ENCODE data around the gene FAM111B.
"Not testable (repeated sequence)": the region's sequence is repeated elsewhere in the genome, so short reads cannot be mapped to it uniquely, and the experiment has no call there.

DNA sequence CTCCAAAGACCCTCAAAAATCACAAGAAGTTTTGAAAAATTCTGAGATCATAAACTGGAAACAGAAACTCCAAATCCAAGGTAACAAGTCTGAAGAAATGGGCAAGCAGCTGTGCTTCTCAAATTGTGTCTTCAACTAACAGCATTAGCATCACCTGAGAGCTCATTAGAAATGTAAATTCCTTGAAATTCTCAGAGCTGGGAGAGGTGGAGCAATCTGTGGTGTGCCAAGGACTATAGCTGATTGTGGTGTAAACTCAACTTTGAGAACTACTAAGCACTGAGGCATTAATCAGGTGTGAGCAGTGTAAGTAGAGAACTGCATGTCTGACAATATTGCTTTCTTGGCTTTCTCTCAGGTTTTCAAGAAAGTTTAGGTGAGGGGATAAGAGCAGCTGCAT is 13.5 kb upstream of the FAM111B start:
- TF ChIP-seq, protein P1, sequence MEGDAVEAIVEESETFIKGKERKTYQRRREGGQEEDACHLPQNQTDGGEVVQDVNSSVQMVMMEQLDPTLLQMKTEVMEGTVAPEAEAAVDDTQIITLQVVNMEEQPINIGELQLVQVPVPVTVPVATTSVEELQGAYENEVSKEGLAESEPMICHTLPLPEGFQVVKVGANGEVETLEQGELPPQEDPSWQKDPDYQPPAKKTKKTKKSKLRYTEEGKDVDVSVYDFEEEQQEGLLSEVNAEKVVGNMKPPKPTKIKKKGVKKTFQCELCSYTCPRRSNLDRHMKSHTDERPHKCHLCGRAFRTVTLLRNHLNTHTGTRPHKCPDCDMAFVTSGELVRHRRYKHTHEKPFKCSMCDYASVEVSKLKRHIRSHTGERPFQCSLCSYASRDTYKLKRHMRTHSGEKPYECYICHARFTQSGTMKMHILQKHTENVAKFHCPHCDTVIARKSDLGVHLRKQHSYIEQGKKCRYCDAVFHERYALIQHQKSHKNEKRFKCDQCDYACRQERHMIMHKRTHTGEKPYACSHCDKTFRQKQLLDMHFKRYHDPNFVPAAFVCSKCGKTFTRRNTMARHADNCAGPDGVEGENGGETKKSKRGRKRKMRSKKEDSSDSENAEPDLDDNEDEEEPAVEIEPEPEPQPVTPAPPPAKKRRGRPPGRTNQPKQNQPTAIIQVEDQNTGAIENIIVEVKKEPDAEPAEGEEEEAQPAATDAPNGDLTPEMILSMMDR (IDR thresholded peaks at IDR 0.05): not testable (repeated sequence)
- not testable (repeated sequence) for TF ChIP-seq EZH2 (IDR thresholded peaks at IDR 0.05)
